Measurements from ENCODE around the gene HYAL3.
A peak's percentile ranks its signal among the peaks of the same experiment; 100 is the strongest.
"Not testable (repeated sequence)": the region's sequence is repeated elsewhere in the genome, so short reads cannot be mapped to it uniquely, and the experiment has no call there.

Gene HYAL3

DNA sequence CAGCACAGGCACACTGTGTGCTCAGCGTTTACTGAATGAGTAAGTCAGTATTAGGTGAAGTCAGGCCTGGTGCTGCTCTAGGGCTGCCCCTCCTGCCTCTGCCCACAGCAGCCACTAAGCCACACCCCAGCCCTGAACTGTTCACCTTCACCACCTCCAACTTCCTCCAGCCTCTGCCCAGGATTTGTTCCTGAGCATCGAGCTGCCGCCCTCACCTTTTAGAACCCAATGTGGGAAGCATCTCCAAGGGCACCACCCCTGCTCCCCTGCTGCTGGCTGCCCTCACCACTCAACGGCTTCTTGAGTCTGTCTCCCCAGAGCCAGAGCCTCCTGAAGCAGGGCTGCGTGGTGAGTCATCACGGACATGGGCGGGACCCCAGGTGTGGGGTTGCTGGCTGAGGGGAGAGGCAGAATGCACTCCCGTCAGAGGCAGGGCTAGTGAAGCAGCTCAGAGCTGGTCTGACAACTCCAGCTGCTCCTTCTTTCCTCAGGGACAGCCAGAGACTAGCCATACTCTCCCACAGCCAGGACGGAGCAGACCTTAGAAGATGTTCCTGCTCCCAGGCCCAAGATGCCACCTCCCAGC is 17.5 kb upstream of the HYAL3 start:
- peak; percentile 57 for DNase-seq (ENCODE audit: low read depth in 1 of 2, low spot score in 1 of 2)

DNA sequence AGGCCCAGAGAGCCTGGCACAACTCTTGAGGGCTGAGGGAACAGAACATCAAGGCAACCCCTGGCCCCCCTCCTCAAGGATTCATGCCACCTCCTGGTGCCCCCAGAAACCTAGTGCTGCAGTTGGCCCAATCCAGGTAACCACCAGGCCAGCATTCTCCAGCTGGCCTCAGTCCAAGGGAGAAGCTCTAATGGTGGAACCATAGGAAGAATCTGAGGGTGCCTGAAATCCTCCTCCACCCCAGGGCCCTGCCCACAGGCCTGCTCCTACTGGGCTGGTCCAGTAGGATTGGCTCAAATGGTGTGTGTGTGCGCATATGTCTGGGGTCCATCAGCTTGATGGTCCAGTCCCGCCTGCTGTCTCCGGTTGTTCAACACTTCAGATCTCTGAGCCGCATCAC is 15.6 kb upstream of the HYAL3 start:
- no peak for DNase-seq (ENCODE audit: low read depth in 1 of 2, low spot score in 1 of 2)

DNA sequence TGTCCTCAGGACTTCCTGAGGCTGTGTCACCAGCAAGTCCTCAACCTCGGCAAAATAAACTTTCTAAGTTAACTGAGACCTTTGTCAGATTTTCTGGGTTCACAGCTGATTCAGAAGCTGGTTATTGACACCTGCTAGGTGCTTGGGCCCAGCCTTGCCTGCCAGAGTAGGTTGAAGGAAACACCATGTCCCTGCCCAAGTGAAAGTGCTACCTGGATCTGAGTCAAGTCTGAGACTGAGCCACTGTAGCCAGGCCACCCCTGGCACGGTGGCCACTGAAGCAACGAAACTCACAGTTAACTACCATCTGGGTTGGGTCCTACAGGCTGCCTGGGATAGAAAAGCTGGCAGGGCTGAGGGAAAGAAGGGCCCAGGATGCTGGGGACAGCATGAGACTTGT is 15.1 kb upstream of the HYAL3 start:
- no peak for DNase-seq (ENCODE audit: low read depth in 1 of 2, low spot score in 1 of 2)

DNA sequence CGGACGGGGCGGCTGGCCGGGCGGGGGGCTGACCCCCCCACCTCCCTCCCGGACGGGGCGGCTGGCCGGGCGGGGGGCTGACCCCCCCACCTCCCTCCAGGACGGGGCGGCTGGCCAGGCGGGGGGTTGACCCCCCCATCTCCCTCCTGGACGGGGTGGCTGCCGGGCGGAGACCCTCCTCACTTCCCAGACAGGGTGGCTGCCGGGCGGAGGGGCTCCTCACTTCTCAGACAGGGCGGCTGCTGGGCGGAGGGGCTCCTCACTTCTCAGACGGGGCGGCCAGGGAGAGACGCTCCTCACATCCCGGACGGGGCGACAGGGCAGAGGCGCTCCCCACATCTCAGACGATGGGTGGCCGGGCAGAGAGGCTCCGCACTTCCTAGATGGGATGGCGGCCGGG is 12.8 kb upstream of the HYAL3 start:
- DNase-seq (ENCODE audit: low read depth in 1 of 2, low spot score in 1 of 2), result not testable (repeated sequence)

GRCh38 chr3:50304601-50305000 is 5.4 kb upstream of the HYAL3 start:
- DNase-seq (ENCODE audit: low read depth in 1 of 2, low spot score in 1 of 2), result no peak

DNA sequence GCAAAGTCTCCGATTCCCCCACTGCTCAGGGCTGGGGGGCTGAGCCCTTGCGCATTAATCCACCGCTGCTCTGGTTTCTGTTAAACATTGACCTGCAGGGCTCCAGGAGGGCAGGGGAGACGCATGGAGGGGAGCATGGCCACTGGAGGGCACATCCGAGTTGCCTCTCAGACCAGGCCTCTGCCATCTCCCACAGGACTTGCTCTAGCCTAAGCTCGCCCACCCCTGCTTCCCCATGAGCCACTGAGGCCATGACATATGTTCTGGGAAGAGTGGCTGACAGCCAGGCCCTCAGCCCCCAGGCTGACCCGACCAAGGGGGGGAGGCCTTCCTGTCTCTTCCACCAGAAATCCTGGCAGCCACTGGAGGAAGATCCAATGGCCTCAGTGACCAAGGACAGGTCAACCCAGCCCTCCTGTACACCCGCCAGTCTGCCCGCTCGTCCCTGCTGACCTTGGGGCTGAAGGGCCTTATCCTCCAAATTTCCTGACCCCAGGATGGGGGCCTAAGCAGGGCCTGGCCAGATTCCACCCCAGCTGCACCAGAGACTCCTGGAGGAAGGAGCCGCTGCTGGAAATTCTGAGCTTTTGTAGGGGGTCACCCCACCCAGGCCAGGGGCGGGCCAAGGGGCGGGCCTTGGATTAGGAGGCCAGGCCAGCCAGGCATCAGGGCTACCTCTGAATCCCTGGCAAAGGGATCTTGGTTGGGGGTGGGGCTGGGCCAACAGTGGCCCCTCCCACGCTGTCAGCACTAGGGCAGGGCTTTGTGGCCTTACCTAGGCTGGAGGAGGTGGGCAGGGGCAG is 4.0 kb upstream of the HYAL3 start, which contains the start of gene HYAL1:
HYAL1 (minus strand) TSS at position 562 of the 803 bp plus-strand sequence. CDS start 618 bp downstream, outside the sequence.
- no peak for DNase-seq (ENCODE audit: low read depth in 1 of 2, low spot score in 1 of 2)

GRCh38 chr3:50302095-50303012 is 3.1 kb upstream of the HYAL3 start:
- no peak for DNase-seq (ENCODE audit: low read depth in 1 of 2, low spot score in 1 of 2)

GRCh38 chr3:50300681-50301254 is 1.6 kb upstream of the HYAL3 start:
- no peak for DNase-seq (ENCODE audit: low read depth in 1 of 2, low spot score in 1 of 2)

DNA sequence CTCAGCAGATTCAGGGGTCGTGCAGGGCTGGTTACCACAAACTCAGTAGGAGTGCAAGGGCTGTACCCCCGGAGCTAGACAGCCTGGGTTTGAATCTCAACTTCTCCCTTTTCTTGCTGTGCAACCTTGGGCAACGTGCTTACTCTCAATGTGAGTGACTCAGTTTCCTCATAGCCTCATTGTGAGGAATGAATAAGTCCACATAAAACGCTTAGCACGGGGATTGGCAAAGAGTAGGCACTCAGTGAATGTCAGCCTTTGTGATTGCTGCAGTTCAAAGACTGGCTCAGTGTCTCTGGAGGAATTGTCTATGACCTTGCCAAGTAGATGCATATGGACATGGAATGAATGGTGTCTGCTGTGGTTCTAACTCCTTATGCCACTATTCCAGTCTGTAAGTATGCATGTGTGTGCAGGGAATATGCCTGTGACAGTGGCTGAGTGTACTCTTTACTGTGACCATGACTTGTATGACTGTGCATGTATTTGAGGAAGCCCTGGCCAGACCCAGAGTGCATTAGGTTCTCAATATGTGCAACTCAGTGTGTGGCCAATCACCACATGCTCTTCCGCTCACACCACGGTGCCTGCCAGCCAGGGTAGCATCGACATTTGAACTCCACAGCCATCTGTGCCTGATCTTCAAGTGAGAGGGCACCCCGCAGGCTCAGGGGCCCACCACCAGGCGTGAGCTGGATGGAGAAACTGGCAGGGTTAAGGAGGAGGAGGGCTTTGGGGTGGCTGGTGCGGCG is 900 bp upstream of the HYAL3 start:
- DNase-seq (ENCODE audit: low read depth in 1 of 2, low spot score in 1 of 2), result no peak

DNA sequence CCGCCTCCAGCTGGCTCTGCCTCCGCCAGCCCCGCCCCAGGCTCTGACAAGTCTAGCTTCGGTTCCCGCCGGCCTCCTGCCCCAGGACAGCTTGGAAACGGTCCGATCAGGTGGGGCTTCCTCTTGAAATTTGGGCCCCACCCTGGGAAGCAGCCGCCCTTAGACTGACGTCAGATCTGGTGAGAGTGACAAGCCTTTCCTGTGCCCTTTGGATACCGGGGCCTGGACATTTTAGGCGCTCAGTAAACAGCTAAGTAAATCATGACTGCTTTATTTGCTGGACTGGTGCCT is 378 bp upstream of the HYAL3 start:
- no peak for DNase-seq (ENCODE audit: low read depth in 1 of 2, low spot score in 1 of 2)

GRCh38 chr3:50297896-50298725 is 1.1 kb downstream of the HYAL3 start:
- no peak for DNase-seq (ENCODE audit: low read depth in 1 of 2, low spot score in 1 of 2)

DNA sequence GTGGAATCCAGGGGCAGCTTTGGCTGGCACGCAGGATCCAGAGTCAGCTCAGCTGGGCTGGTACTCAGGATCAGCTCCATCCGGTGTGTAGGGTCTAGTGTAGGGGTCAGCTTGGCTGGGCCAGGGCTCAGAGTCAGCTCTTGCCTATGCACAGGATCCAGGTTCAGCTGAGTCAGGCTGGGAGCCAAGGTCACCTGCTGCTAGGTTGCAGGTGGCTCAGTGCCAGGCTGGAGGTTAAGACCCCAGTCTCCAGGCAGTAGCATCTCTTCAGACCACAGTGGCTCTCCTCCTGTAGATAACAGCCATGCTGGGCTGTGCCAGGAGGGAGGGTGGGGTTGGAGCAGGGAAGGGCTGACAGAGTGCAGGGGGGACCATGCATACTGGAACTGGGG is 1.8 kb downstream of the HYAL3 start:
- no peak for DNase-seq (ENCODE audit: low read depth in 1 of 2, low spot score in 1 of 2)

GRCh38 chr3:50296721-50297383 is 2.4 kb downstream of the HYAL3 start:
- DNase-seq (ENCODE audit: low read depth in 1 of 2, low spot score in 1 of 2), result no peak

GRCh38 chr3:50295553-50296431 is 3.4 kb downstream of the HYAL3 start:
- DNase-seq (ENCODE audit: low read depth in 1 of 2, low spot score in 1 of 2), result no peak

- DNase-seq (ENCODE audit: low read depth in 1 of 2, low spot score in 1 of 2), result no peak
These were observed 4.5 kb downstream of the HYAL3 start for GRCh38 chr3:50294492-50295403.

DNA sequence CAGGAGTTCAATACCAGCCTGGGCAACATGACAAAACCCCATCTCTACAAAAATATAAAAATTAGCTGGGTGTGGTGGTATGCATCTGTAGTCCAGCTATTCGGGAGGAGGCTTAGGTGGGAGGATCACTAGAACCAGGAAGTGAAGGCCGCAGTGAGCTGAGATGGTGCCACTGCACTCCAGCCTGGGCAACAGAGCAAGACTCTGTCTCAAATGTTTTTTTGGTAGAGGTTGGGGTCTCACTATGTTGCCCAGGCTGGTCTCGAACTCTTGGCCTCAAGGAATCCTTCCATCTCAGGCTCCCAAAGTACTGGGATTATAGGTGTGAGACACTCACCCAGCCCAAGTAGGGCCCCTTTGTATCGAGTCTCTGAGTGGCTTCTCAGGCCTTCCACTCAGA is 5.1 kb downstream of the HYAL3 start:
- no peak for DNase-seq (ENCODE audit: low read depth in 1 of 2, low spot score in 1 of 2)

GRCh38 chr3:50293079-50293801 is 6.0 kb downstream of the HYAL3 start:
- no peak for DNase-seq (ENCODE audit: low read depth in 1 of 2, low spot score in 1 of 2)

Data from activated T-helper 1 cell treated with anti-CD3 and anti-CD28 coated beads, Interleukin-2, amount 50 U/mL, for 16 hours (primary cell).